HG02970 (cell line): ENCODE data around the gene C2orf81.

Experiments used
- ATAC-seq: cut with Tn5 transposase; IDR thresholded peaks from one replicate; pipeline ENCODE4 v1.9.1; 2021; ENCODE audit warnings: mild to moderate bottlenecking, moderate library complexity, moderate number of reproducible peaks; ENCODE audit not compliant: unreplicated experiment, low FRiP score

The C2orf81 gene

GRCh38 chr2:74364533-74365505, 56.6 kb downstream of the C2orf81 start:
- no peak for ATAC-seq
